NCI-H2107 (cell line): ENCODE measurements around the gene PPM1N.
"Not testable (repeated sequence)": the region's sequence is repeated elsewhere in the genome, so short reads cannot be mapped to it uniquely, and the experiment has no call there.

Experiments
- DNase-seq: peaks from one replicate; lab custom pipeline; 2025; lab: John Stamatoyannopoulos, UW

Gene PPM1N

DNA sequence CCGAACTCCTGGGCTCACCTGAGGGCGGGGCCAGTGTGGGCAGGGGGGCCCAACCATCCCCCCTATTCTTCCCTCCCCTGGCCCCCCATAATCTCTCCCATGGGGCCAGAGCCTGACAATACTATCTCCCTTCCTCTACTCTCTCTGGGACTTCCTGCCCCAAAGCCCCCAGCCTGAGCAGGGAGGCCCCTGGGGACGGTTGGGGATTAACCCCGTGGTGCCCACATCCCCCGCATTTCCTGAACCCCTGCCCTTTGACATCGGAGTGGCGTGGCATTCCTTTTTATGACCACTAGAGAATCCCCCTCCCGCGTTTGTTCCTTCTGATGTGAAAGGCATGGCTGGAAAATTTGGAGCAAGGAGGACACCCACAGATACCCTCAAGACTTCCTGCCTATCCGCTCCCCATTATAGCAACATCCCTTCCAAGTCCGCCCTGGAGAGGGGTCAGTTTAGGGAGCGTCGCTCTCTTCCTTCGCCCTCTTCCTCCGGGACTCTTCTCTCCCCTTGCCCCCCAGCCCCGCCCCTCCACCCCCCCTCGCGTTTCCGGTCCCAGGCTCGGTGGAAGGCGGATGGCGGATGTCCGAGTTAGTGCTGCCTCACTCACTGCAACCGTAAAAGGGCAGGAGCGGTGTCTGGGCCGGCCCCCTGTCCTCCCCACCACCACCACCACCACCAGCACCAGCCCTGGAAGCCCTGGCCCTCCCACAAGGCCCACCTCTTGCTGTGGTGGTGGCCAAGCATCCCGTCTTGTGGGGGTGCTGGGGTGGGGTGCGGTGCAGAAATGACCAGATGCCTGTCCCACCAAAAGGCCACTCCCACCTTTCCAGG lies 10.8 kb downstream of the PPM1N start:
- DNase-seq: no peak

- no peak for DNase-seq
Measured at GRCh38 chr19:45509692-45510015, 11.4 kb downstream of the PPM1N start.

- not testable (repeated sequence) for DNase-seq
Measured at GRCh38 chr19:45510352-45510751, 12.1 kb downstream of the PPM1N start.

DNA sequence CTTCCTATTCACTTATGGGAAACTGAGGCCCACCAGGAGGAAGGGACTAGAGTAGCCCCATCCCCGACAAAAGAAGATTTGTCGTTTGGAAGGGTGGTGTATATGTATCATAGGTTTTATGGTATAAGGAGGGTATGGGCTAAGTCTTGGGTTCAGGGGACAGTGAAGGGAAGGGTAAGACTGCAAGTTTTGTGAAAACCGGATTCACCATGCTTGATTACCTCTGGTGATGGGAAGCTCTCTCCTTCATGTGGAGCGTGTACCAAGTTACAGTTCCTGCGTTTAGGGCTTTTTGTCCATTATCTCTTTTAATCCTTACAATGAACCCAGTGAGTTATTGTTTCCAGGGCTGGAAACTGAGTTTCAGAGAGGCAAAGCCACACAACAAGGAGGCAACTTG lies 12.8 kb downstream of the PPM1N start:
- no peak for DNase-seq

GRCh38 chr19:45512881-45513483 lies 14.7 kb downstream of the PPM1N start:
- no peak for DNase-seq

GRCh38 chr19:45514376-45515051 lies 16.3 kb downstream of the PPM1N start:
- DNase-seq: no peak

DNA sequence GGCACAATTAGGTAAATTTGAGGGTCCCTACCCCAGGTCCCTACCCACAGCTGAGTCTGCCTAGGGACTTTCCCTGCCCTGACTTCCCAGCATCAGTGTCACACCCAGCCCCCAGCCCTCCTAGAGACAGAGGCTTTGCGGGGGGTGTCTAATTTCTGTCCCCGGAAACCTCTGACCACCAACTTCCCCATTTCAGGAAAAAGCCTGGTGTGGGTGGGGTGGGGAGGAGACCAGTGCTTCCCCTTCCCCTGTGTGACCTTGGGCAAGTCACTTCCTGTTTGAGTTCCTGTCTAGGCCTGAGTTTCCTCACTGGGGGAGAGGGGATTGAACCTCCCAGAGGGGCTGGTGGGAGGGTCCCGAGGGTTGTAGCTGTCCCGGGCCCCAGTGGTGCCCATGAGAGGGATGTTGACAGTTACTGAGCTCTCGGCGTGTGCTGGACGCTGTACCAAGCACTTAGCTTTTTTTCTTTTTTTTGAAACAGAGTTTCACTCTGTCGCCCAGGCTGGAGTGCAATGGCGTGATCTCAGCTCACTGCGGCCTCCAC lies 16.9 kb downstream of the PPM1N start:
- DNase-seq: no peak

- no peak for DNase-seq
Measured at GRCh38 chr19:45515807-45516401, 17.7 kb downstream of the PPM1N start.

DNA sequence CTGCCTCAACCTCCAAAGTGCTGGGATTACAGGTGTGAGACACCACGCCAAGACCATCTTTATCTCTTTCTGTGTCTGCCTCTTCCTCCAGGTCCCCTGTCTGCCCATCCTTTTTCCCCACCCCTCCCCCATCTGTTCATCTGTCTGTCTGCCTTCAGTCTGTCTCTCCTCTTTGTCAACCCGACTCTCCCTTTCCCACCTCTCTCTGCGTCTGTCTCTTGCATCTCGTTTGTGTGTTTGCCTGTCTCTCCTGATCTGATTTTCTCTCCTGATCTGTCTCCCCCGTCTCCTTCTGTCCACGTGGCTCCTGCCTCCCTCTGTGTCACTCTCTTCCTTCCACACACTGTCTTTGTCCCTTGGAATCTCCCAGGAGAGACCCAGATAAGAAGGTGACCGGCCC lies 19.0 kb downstream of the PPM1N start:
- DNase-seq: no peak

DNA sequence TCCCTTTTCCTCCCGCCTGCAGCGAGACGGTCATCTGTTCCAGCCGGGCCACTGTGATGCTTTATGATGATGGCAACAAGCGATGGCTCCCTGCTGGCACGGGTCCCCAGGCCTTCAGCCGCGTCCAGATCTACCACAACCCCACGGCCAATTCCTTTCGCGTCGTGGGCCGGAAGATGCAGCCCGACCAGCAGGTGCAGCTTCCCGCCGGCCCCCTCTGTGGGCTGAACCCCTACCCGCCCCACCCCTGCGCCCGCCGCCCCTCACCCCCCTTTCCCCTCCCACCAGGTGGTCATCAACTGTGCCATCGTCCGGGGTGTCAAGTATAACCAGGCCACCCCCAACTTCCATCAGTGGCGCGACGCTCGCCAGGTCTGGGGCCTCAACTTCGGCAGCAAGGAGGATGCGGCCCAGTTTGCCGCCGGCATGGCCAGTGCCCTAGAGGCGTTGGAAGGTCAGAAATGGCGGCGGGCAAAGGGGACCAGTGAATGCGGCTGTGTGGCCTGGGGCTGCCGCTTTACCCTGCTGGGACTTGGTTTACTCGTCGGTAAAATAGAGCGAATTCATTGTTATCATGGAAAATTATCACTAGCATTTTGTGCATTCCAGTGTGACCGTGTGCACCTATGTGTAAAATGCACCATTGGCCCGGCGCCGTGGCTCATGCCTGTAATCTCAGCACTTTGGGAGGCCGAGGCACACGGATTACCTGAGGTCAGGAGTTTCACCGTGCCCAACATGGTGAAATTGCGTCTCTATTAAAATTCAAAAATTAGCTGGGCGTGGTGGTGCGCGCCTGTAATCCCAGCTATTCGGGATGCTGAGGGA lies 19.6 kb downstream of the PPM1N start:
- DNase-seq: no peak

DNA sequence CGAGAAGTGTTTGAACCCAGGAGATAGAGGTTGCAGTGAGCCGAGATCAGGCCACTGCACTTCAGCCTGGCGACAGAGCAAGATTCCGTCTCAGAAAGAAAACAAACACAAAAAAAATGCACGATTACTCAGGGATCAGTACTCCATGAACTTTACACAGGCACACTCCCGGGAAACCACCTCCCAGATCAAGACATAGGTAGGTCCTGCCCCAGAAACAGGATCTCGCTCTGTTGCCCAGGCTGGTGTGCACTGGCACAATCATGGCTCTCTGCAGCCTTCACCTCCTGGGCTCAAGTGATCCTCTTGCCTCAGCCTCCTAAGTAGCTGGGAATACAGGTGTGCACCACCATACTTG lies 20.2 kb downstream of the PPM1N start:
- no peak for DNase-seq

GRCh38 chr19:45522010-45522941 lies 24.0 kb downstream of the PPM1N start:
- DNase-seq: no peak

DNA sequence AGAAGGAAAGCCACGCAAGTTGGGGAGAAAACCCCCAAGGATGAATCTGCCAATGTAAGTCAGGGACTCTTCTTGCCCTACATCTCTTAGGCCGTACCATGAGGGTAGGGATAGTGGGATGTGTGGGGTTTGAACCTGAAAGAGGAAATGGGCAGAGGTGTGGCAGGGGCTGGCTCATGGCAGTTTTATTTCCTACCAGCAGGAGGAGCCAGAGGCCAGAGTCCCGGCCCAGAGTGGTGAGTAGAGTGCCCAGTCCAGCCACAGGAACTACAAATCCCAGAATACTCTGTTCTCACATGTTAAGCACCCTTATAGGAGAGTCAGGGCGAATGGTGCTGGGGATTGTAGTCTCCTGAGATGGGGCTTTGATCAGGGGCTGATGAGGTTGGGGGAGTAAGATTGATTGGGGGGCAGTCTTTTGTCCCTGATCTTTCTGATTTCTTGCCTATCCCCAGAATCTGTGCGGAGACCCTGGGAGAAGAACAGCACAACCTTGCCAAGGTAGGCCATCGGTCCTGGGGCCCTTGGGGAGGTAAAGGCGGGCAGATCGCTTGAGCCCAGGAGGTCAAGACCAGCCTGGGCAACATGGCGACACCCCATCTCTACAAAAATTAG lies 25.5 kb downstream of the PPM1N start:
- peak; percentile 51 for DNase-seq

DNA sequence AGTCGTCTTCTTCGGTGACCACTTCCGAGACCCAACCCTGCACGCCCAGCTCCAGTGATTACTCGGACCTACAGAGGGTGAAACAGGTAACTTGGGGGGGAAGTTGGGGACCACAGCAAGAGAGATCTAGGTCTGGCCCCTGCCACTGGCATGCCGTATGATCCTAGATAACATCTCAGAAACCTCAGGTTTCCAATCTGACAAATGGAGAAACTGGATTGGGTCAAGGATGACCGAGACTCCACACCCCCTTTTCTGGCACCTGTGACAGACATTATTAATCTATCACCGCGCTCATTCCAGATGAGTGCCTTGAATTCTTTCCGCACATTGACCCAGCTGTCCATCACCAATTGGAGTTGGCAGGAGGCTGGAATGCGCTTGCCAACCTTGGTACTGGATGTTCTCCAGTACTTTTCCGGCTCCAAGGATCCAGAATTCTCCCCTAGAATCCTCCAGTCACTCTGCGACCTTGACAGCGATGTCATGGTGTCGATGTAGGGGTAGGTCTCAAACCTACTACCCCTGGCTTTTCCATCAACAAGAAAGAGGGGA lies 26.4 kb downstream of the PPM1N start:
- DNase-seq: no peak

GRCh38 chr19:45526143-45526542 lies 27.9 kb downstream of the PPM1N start:
- DNase-seq: no peak

DNA sequence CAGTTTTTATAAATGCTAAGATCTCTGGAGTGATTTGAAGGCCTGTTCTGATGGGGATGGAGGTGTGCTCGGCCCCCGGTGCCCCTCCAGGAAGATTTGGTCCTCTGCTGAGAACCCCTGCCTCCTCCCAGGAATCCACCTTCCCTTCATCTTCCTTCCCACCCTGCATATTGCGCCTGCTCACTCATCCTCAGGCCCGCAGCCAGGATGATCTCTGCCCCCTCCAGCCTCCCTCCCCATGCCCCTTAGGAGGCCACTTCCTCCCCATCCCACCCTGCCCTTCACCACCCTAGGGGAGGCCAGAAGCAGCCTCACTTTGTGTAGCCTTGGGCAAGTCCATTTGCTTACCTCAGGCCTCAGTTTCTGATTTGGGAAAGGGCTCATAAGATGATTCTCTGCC lies 28.7 kb downstream of the PPM1N start:
- no peak for DNase-seq

DNA sequence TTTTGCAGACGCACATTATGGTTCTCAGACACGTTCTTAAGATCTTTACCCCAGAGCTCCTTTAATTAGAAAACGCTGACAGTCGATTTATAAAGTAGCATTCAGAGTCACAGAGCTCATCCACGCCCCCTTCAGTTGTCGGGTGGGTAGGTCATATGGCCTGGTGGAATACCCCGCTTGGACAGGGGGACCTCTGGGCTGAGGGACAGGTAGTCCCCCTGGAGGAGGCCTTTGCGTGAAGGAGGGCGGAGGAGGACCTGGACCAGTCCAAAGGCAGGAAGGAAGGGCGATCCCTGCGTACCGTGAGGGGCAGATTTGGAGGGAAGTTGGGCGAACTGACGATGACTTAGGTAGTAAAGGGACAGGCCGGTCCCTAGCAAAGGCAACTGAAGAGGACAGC lies 29.5 kb downstream of the PPM1N start:
- DNase-seq: no peak

GRCh38 chr19:45528149-45528743 lies 30.0 kb downstream of the PPM1N start:
- no peak for DNase-seq

DNA sequence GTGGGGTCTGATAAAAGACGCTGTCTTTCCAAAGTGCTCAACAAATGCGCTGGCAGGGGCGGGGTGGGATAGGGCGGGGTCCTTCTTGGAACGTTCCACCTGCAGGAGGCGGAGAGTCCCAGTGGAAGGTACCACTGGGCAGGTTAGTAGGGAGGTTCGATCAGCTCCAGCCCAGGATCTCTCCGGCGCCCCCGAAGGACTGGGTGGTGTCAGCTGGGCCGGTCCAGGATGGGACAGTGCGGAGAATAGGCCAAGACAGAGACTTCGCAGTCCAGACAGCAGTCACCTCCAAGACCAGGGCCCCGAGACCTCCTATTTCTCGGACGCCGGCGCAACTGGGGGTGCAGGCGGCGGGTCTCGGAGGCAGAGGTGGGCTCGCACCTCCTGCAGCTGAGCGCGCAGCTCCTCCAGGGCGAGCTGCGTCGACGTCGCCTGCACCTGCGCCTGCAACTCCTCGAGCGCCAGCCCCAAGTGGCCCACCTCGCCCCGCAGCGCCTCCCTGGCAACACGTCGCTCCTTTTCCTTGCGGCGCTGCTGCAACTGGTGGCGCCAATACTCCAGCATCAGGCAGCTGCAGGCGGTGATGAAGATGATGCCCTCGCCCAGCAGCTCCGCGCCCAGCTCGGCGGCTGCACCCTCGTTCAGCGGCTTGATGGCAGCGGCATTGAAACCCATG lies 30.6 kb downstream of the PPM1N start:
- no peak for DNase-seq
